GM10847 (cell line): ENCODE data around the gene RAD23B.

Experiments used
- POLR2A ChIP-seq: IDR thresholded peaks from 2 replicates; pipeline ENCODE4 v1.6.1; 2011; ENCODE audit not compliant: insufficient read length; ENCODE audit errors: extremely low read depth

RAD23B gene

GRCh38 chr9:107363516-107364152 is 80.6 kb downstream of the RAD23B start:
- TF ChIP-seq POLR2A: no peak

GRCh38 chr9:107367727-107368502 is 84.8 kb downstream of the RAD23B start:
- TF ChIP-seq POLR2A: no peak

- TF ChIP-seq POLR2A: no peak
These were observed 85.6 kb downstream of the RAD23B start for GRCh38 chr9:107368696-107369095.

GRCh38 chr9:107373809-107374208 is 90.7 kb downstream of the RAD23B start:
- no peak for TF ChIP-seq POLR2A

- TF ChIP-seq POLR2A: no peak
These were observed 91.9 kb downstream of the RAD23B start for GRCh38 chr9:107375001-107375400.

- TF ChIP-seq POLR2A: no peak
These were observed 92.7 kb downstream of the RAD23B start for GRCh38 chr9:107375651-107376369.

GRCh38 chr9:107378006-107378405 is 94.9 kb downstream of the RAD23B start:
- TF ChIP-seq POLR2A: no peak
